Amniotic stem cell (primary cell): ENCODE results near the gene CSHL1.

Source experiments
- DNase-seq: peaks from one replicate; lab custom pipeline; 2025; lab: John Stamatoyannopoulos, UW

Gene CSHL1

GRCh38 chr17:63911041-63911635, at the start of gene CSHL1:
Gene CSHL1, minus strand, starts transcription at chr17:63911258. Its CDS starts 62 bp downstream, at chr17:63911196.
- DNase-seq, result no peak

- DNase-seq, result no peak
These were observed 49.4 kb upstream of the CSHL1 start for GRCh38 chr17:63960430-63960829.

- DNase-seq, result no peak
These were observed 48.9 kb upstream of the CSHL1 start for GRCh38 chr17:63960006-63960405.

- DNase-seq, result no peak
These were observed 45.4 kb upstream of the CSHL1 start for GRCh38 chr17:63956296-63956920.

GRCh38 chr17:63955791-63956190, 44.7 kb upstream of the CSHL1 start:
- no peak for DNase-seq

GRCh38 chr17:63955232-63955631, 44.2 kb upstream of the CSHL1 start:
- no peak for DNase-seq

- no peak for DNase-seq
These were observed 43.5 kb upstream of the CSHL1 start for GRCh38 chr17:63954402-63955063.

GRCh38 chr17:63950940-63951907, 40.2 kb upstream of the CSHL1 start:
- DNase-seq, result no peak

- DNase-seq, result no peak
These were observed 38.7 kb upstream of the CSHL1 start for GRCh38 chr17:63949576-63950250.

GRCh38 chr17:63948521-63948920, 37.5 kb upstream of the CSHL1 start:
- DNase-seq, result no peak

- no peak for DNase-seq
These were observed 36.8 kb upstream of the CSHL1 start for GRCh38 chr17:63947711-63948330.

GRCh38 chr17:63946440-63947363, 35.6 kb upstream of the CSHL1 start:
- no peak for DNase-seq

- DNase-seq, result no peak
These were observed 34.9 kb upstream of the CSHL1 start for GRCh38 chr17:63945784-63946439.

- no peak for DNase-seq
These were observed 33.9 kb upstream of the CSHL1 start for GRCh38 chr17:63944736-63945499.

- no peak for DNase-seq
These were observed 32.7 kb upstream of the CSHL1 start for GRCh38 chr17:63943745-63944144.

- DNase-seq, result no peak
These were observed 31.4 kb upstream of the CSHL1 start for GRCh38 chr17:63942309-63942985.

GRCh38 chr17:63941751-63942150, 30.7 kb upstream of the CSHL1 start:
- no peak for DNase-seq

GRCh38 chr17:63941162-63941561, 30.1 kb upstream of the CSHL1 start:
- DNase-seq, result no peak
